HG03342 (cell line): ENCODE data around the gene TDRD10.

ENCODE experiments used
- ATAC-seq: cut with Tn5 transposase; IDR thresholded peaks from one replicate; pipeline ENCODE4 v1.9.1; 2021; ENCODE audit warnings: mild to moderate bottlenecking, moderate library complexity; ENCODE audit not compliant: unreplicated experiment

Gene TDRD10, protein sequence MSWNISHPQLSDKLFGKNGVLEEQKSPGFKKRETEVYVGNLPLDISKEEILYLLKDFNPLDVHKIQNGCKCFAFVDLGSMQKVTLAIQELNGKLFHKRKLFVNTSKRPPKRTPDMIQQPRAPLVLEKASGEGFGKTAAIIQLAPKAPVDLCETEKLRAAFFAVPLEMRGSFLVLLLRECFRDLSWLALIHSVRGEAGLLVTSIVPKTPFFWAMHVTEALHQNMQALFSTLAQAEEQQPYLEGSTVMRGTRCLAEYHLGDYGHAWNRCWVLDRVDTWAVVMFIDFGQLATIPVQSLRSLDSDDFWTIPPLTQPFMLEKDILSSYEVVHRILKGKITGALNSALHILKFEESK

DNA sequence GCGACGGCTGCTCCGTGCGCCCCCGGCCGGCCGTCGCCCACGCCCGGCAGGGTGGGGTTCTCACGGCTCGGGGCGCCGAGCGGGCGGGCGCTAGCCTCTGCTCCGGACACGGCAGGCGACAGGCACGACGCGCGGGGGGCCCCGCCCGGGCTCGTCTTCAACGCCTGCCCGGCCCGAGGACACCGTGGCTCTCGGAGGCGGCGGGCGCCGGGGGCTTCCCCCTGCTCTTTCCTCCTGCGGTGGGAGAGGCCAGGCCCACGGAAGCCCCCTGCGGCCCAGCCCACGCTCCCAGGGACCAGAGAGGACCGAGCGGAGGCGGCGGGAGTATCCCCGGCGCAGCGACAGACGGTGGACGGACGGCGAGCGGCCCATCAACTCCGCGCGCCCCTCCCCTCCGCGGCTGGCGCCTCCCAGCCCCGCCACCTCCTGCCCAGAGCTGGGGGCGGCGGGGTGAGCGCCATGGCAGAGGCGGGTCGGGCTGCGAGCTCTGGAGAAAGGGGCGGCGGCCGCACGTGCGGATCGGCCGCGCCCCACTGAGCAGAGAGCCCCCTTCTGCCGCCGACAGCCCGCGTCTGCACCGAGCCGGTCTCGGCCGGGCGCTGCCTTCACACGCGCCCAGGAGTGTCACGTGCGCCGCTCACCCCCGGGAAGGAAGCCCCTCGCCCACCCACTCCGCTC, at the start of gene TDRD10, which contains the start of gene SHE:
TDRD10 (plus strand) TSS at position 154 of the 678 bp plus-strand sequence. CDS start 4,685 bp downstream, outside the sequence.
SHE (minus strand) TSS at position 347 of the 678 bp plus-strand sequence. CDS start 386 bp downstream, outside the sequence.
- ATAC-seq: no peak

DNA sequence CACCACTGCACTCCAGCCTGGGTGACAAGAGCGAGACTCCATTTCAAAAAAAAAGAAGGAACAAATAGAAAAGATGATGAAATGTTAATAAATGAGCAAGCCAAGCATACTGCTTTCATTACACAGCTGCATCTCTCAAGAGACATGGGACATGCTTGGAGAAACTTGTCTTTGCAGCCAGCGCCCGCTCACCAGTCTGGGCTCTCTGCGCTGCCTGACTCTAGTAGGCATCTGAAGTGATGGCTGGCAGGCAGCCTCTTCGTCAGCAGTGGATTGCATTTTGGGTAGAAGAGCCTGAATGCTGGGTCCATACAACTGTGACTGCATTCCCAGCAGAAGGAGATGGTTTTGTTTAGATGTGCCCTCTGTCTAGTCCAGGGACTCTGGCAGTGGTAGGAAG, 48.9 kb upstream of the TDRD10 start:
- ATAC-seq: no peak

DNA sequence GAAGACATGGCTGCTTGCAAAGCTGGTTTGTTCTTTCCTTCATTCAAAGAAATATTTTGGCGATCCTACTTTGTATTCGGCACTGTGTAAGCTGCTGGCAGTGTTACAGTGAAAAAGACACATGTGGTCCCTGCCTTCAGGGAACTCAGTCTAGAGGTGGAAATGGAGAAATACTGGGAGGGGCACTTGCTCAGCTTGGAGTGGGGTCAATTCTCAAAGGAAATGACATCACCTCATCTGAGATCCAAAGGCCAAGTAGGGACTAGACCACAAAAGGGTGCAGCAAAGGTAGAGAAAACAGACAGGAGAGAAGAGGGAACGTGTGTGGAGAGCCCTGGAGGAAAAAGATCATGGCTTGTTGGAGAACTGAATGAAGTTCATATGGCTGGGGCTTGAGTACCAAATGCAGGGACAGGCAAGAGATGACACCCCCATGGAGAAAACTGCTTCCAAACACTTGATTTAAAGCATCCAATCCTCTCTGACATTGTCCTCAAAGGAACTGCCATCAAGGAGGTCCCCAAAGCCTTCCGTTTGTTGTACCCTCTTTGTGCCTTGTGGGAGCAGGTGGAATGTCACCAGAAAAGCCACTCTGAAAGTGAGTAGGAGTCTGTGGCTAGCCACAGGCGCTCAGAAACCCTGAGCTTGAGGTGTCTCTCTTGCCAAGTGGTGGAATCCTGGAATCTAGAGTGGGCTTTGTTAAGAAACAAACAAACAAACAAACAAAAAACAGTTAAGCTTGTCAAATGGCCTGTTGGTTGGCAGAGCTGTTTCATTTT, 48.3 kb upstream of the TDRD10 start:
- no peak for ATAC-seq

DNA sequence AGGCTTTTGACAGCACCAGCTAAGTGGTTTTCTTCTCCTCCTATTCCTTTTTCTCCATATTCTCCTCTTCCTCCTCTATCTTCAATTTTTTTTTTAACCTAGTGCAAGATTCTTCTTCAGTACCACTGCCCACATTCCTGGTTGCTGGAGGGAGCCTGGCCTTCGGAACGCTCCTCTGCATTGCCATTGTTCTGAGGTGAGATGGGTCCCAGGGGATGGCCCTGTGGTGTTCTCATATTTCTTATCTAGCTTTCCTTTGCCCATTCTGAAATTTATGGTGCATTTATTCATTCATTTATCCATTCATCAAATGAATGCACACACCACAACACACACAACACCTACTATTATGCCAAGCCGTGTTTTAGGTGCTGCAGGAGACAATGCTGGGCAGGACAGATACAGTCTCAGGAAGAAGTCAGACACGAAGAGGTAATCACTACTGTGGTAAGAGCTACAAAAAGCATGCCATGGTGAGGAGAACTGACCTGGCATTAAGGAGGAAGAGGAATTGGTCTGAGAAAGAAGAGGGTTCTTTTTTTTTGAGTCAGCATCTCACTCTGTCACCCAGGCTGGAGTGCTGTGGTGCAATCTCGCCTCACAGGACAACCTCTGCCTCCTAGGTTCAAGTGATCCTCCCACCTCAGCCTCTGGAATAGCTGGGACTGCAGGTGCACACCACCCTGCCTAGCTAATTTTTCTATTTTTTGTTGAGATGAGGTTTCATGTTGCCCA, 47.5 kb upstream of the TDRD10 start:
- no peak for ATAC-seq

DNA sequence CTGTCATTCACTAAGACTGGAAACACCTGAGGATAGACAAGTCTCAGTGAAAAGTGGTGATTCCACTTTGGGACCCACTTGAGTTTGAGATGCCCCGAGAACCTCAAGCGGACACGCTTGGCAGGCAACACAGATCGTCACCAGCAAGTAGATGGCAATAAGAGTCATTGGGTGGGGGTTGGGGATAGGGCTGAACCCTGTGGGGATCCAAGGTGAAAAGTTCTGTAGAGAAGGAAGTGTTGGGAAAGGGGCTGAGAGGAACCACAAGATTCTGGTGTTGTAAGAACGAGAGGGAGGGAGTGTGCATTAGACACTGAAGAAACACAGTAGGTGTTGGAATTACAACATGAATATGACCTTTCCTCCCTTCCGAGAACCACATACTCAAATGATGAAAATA, 45.4 kb upstream of the TDRD10 start:
- no peak for ATAC-seq

DNA sequence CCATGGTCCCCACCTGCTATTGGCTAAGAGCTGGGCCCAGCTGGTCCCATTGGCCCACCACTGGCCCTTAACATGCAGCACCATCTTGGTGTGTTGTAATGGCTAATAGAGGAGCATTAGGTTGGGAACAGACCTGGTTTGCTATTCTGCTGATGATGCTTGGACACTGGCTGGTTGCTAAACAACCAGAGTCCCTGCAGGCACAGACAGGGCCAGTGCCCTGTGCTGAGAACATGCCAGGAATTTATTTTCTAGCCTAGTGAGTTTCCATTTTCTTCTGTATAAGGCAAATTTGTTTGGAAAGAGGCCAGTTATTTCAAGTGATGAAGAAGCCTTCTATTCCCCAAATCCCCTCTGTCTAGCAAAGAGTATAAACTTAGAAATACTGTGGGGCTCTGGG, 42.9 kb upstream of the TDRD10 start:
- no peak for ATAC-seq

DNA sequence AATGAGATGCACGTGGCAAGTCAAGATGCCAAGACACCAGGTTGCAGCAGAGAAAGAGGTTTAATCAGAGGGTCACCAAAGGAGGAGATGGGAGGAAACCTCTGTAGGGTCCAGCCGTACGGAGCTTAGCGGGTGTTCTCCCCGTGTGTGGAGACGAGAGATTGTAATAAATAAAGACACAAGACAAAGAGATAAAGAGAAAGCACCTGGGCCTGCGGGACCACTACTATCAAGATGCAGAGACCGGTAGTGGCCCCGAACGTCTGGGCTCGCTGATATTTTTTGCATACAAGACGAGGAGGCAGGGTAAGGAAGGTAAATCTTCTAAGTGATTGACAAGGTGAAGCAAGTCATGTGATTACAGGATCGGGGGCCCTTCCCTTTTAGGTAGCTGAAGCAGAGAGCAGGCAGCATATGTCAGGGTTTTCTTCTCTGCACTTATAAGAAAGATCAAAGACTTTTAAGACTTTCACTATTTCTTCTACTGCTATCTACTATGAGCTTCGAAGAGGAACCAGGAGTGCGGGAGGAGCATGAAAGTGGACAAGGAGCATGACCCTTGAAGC, 41.2 kb upstream of the TDRD10 start:
- ATAC-seq: no peak

DNA sequence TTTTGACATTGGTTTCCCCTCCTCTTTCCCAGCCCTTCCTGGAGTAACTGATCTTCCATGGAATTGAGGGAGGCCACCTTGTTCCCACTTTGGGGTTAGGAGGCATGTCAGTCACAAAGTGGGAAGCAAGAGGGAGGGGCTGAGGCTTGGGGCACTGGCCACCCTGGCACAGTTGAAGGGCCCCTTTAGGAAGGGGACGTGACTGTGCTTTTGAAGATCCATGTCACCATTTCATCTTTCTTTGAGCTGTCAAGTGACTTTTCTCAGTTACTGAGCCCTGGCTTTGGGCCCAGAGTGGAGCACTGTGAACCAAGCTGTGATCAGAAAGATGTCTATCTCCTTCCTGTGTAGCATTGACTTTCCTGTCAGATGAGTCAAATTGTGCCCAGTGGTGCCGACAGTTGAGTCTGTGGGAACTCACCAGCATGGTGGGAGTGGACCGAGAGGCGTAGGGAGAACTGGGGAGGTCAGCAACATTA, 38.5 kb upstream of the TDRD10 start:
- no peak for ATAC-seq

DNA sequence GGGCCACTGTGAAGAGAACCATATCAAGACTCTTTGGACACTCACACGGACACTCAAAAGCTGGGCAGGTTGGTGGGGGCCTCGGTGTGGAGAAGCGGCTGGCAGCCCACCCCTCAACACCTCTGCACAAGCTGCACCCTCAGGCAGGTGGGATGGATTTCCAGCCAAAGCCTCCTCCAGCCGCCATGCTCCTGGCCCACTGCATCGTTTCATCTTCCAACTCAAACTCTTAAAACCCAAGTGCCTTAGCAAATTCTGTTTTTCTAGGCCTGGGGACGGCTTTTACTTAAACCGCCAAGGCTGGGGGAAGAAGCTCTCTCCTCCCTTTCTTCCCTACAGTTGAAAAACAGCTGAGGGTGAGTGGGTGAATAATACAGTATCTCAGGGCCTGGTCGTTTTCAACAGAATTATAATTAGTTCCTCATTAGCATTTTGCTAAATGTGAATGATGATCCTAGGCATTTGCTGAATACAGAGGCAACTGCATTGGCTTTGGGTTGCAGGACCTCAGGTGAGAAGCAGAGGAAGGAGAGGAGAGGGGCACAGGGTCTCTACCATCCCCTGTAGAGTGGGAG, 36.3 kb upstream of the TDRD10 start:
- ATAC-seq: no peak

DNA sequence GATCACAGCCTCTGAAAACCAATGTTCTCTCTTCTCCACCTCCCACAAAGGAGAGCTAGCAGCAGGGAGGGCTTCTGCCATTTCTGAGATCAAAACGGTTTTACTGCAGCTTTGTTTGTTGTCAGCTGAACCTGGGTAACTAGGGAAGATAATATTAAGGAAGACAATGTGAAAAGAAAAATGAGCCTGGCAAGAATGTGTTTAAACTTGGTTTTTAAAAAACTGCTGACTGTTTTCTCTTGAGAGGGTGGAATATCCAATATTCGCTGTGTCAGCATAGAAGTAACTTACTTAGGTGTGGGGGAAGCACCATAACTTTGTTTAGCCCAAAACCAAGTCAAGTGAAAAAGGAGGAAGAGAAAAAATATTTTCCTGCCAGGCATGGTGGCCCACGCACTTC, 35.8 kb upstream of the TDRD10 start:
- ATAC-seq: no peak

DNA sequence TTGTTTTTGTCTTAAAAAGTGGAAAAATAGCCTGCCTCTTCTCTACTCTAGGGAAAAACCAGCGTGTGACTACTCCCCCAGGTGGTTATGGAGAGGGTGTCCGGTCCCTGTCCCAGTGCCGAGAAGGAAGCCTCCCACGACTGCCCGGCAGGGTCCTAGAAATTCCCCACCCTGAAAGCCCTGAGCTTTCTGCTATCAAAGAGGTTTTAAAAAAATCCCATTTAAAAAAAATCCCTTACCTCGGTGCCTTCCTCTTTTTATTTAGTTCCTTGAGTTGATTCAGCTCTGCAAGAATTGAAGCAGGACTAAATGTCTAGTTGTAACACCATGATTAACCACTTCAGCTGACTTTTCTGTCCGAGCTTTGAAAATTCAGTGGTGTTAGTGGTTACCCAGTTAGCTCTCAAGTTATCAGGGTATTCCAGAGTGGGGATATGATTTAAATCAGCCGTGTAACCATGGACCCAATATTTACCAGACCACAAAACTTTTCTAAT, 35.0 kb upstream of the TDRD10 start:
- no peak for ATAC-seq

DNA sequence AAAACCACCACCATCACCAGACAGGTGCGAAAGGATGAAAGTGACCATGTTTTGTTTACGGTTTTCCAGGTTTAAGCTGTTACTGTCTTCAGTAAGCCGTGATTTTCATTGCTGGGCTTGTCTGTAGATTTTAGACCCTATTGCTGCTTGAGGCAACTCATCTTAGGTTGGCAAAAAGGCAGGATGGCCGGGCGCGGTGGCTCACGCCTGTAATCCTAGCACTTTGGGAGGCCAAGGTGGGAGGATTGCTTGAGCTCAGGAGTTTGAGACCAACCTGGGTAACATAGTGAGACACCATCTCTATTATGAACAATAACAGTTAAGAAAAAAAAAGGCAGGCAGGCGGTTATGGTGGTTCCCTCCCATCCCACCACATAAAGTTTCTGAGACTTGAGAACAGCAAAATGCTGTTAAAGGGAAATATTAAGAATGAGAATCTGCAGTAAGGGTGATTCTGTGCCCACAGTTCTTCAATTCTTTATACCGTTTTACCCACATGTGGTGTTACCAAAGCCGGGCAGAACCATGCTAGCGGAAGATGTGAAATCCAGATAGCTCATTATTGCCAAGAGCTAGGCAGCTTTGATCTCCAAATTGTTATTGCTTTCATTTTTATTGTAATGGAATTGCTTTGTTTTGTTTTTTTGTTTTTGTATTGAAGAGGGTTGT, 34.5 kb upstream of the TDRD10 start:
- ATAC-seq: no peak

DNA sequence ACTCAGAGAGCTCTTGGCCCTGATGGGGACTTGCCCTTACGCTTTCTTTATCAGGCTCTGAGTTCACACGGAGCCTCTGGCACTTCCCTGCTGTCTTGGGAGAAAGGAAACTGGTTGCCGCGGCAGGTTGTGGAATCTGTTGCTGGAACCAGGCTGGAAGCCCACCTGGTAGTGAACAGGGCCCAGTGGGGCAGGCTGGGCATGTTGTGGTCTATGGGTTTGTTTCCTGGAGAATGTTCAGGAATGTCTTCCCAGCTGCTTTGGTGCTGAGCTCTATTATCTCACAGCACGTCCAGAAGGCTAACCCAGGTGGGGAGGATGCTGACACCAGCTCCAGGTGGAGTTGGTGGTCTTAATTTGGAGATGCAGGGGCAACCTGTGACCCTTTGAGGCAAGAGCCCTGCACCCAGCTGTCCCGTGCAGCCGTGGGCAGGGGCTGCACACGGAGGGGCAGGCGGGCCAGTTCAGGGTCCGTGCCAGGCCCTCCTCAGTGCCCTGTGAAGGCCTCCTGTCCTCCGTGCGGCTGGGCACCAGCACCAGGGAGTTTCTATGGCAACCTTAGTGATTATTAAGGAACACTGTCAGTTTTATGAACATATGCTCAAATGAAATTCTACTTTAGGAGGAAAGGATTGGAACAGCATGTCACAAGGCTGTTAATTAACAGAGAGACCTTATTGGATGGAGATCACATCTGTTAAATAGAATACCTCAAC, 33.3 kb upstream of the TDRD10 start:
- ATAC-seq: no peak

DNA sequence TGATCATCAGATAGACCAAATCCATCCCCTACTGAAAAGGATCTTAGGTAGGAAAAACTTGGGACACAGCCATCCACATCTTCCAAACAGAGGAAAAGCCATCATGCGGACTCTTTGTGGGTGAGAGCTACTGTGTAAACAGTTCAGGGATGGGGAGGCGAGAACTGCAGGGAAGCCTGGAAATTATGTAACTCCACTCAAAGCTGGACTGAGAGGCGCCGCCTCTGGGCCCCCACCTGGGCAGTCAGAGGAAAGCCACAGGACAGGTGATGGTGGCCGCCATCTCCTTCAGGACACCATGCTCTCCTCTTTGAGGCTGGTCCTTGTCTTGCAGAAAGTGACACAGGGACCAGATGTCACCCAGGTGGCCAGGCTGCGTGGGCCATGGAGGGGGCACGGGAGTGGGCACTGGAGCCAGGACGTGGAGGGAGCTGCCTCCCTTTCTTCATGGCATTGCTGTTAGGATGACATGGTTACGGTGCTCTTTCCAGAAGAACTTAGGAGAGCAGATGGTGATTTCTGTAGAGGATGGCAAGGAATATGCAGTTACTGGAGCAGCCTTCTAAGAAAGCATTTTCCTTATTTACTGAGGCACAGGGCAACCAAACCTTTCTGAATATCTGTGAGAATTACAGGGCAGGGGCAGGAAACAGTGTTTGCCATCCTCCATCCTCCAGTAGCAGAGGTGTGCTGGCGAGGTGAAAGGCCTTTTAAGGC, 32.0 kb upstream of the TDRD10 start:
- no peak for ATAC-seq

DNA sequence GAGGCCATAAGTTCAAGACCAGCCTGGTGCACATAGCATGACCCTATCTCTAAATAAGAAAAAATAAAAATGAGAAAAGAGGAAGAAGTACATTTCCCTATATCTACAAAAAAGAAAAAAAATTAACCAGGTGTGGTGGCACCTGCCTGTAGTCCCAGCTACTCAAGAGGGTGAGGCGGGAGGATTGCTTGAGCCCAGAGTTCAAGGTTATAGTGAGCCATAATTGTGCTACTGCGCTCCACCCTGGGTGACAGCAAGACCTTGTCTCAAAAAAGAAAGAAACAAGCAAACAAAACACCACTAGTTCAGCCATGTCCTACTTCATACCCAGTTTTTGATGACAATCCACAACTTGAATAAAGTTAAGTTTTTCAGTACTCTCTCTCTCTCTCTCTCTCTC, 30.7 kb upstream of the TDRD10 start:
- no peak for ATAC-seq

DNA sequence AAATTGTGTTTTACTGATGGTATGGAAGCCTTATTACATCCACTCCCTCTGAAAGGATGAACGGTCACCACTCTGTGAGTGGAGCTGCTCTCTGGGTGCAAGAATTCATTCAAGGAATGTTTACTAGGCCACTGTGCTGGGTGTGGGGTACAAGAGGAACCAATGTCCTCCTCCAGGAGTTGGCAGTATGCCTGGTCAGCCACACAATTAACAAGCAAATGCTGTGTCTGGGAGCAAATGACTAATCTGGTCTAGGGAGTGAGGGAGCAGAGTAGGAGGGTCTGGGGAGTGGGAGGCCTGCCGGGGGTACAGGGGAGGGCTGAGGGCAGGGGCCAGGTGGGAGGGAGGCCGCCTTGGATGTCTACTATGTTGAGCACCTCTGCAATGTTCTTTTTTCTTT, 27.2 kb upstream of the TDRD10 start:
- ATAC-seq: no peak

DNA sequence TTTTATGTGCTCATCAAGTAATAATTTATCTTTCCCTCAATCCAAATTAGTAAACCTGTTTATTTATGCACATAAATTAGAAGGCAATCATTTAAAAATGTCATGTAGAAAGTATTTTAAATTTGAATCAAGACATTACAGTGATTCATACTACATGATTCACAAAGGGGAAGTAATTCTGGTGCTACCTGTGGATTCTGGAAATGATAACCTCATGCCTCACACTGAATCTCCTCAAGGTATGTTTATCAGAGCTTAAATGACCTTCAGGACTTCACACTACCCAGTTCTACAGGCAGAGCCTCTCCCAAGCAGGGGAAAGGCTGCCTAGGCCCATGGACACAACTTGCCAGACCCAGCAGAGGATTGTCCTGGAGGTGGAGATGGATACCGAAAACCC, 25.2 kb upstream of the TDRD10 start:
- ATAC-seq: no peak

DNA sequence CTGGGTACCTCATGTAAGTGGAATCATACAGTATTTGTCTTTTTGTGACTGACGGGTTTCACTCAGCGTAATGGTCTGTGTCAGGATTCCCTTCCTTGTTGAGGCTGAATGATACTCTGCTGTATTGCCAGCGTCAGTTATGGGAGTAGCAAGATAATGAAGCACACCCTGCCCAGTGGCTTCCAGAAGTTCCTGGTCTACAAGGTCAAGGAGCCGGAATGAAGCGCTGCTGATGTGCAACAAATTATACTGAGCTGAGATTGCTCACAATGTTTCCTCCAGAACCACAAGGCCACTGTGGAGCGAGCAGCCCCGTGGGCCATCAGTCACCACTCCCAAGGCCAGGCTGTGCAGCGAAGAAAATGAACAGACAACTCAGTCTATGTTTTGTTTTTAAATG, 24.0 kb upstream of the TDRD10 start:
- no peak for ATAC-seq
